Measurements from ENCODE around the gene ZNF746. TPM values are rescaled to one million over a fixed set of nuclear protein-coding genes. Genes with fewer than 3 reads are reported as not detected.

Gene ZNF746
- total RNA-seq, 2 donors from 2014 or later = 14.8 to 36.9 TPM

GRCh38 chr7:149479568-149479967 is 18.0 kb downstream of the ZNF746 start:
- H3K9me3 ChIP-seq = no peaks in the 10 kb centered on the region
- 100% methylated on average over 1 of the region's 1 CpG for WGBS, 2 donors
- intact Hi-C loops (cut with DNase I) = no loop called here
- no peaks in the 10 kb centered on the region for H3K4me1 ChIP-seq
- no peak for TF ChIP-seq POLR2A (IDR thresholded peaks at IDR 0.05)
- no peak for TF ChIP-seq CTCF (IDR thresholded peaks at IDR 0.05)
- peaks cover 5 to 18% of the 10 kb centered on the region in 2 donors for H3K36me3 ChIP-seq (replicated peaks in 1 of 2; ENCODE audit: insufficient read depth in 1 of 2, low read depth in 2 of 2)
- H3K27me3 ChIP-seq = no peaks in the 10 kb centered on the region
- H3K4me3 ChIP-seq = no peak overlapping the region
- ATAC-seq = no peak
- no peak for DNase-seq
- H3K27ac ChIP-seq = no peak overlapping the region

GRCh38 chr7:149478754-149479153 is 18.9 kb downstream of the ZNF746 start:
- ATAC-seq (no peak), DNase-seq (no peak)
- intact Hi-C loops (cut with DNase I) = no loop called here
- no peaks in the 10 kb centered on the region for H3K4me1 ChIP-seq
- no peak overlapping the region for H3K27ac ChIP-seq
- no peaks in the 10 kb centered on the region for H3K27me3 ChIP-seq
- 95 to 100% methylated on average over 1 of the region's 1 CpG for WGBS, 2 donors
- TF ChIP-seq POLR2A (IDR thresholded peaks at IDR 0.05) (no peak), CTCF (IDR thresholded peaks at IDR 0.05) (no peak)
- no peak overlapping the region for H3K4me3 ChIP-seq
- H3K9me3 ChIP-seq = no peaks in the 10 kb centered on the region
- peaks cover 5 to 20% of the 10 kb centered on the region in 2 donors for H3K36me3 ChIP-seq (replicated peaks in 1 of 2; ENCODE audit: insufficient read depth in 1 of 2, low read depth in 2 of 2)

- ATAC-seq = no peak
- no peak for DNase-seq
- H3K4me1 ChIP-seq = no peaks in the 10 kb centered on the region
- 92 to 97% methylated on average over 13 to 14 of the region's 18 CpGs for WGBS, 2 donors
- H3K36me3 ChIP-seq (replicated peaks in 1 of 2; ENCODE audit: insufficient read depth in 1 of 2, low read depth in 2 of 2) = peaks cover 5 to 20% of the 10 kb centered on the region in 2 donors
- TF ChIP-seq POLR2A (IDR thresholded peaks at IDR 0.05) (no peak), CTCF (IDR thresholded peaks at IDR 0.05) (no peak)
- no peaks in the 10 kb centered on the region for H3K9me3 ChIP-seq
- H3K4me3 ChIP-seq = no peak overlapping the region
- intact Hi-C loops (cut with DNase I) = no loop called here
- no peaks in the 10 kb centered on the region for H3K27me3 ChIP-seq
- no peak overlapping the region for H3K27ac ChIP-seq
Observed at GRCh38 chr7:149477494-149478443, 19.8 kb downstream of the ZNF746 start.

- Histone ChIP-seq H3K9me3 (no peaks in the 10 kb centered on the region), H3K27me3 (no peaks in the 10 kb centered on the region), H3K4me3 (no peak overlapping the region), H3K27ac (no peak overlapping the region), H3K4me1 (no peaks in the 10 kb centered on the region), H3K36me3 (replicated peaks in 1 of 2; ENCODE audit: insufficient read depth in 1 of 2, low read depth in 2 of 2) (peaks cover 5 to 20% of the 10 kb centered on the region in 2 donors)
- WGBS, 2 donors = 94 to 95% methylated on average over 12 of the region's 12 CpGs
- DNase-seq (no peak), ATAC-seq (no peak)
- no peak for TF ChIP-seq POLR2A (IDR thresholded peaks at IDR 0.05)
- no peak for TF ChIP-seq CTCF (IDR thresholded peaks at IDR 0.05)
- intact Hi-C loops (cut with DNase I) = no loop called here
Observed at GRCh38 chr7:149476791-149477190, 20.8 kb downstream of the ZNF746 start.
